NAMALWA (cell line): ENCODE measurements around the gene RASGRF1.

Experiments used
- DNase-seq: peaks from one replicate; pipeline ENCODE4 v3.0.0-alpha.2; 2015; ENCODE audit warnings: low spot score

The RASGRF1 gene

GRCh38 chr15:79067969-79068368 is 22.6 kb downstream of the RASGRF1 start:
- no peak for DNase-seq

GRCh38 chr15:79067072-79067833 is 23.3 kb downstream of the RASGRF1 start:
- no peak for DNase-seq

GRCh38 chr15:79066391-79067071 is 24.0 kb downstream of the RASGRF1 start:
- no peak for DNase-seq

- DNase-seq, result no peak
Measured at GRCh38 chr15:79065706-79066376, 24.7 kb downstream of the RASGRF1 start.

GRCh38 chr15:79065361-79065705 is 25.2 kb downstream of the RASGRF1 start:
- no peak for DNase-seq

- DNase-seq, result no peak
Measured at GRCh38 chr15:79064496-79064895, 26.1 kb downstream of the RASGRF1 start.

GRCh38 chr15:79060175-79060574 is 30.4 kb downstream of the RASGRF1 start:
- DNase-seq, result no peak

- no peak for DNase-seq
Measured at GRCh38 chr15:79059081-79059572, 31.5 kb downstream of the RASGRF1 start.

GRCh38 chr15:79058260-79058850 is 32.2 kb downstream of the RASGRF1 start:
- DNase-seq, result no peak

- DNase-seq, result no peak
Measured at GRCh38 chr15:79057050-79057449, 33.5 kb downstream of the RASGRF1 start.

GRCh38 chr15:79054350-79054749 is 36.2 kb downstream of the RASGRF1 start:
- DNase-seq, result no peak

- DNase-seq, result no peak
Measured at GRCh38 chr15:79053894-79054293, 36.7 kb downstream of the RASGRF1 start.

- no peak for DNase-seq
Measured at GRCh38 chr15:79051941-79052731, 38.4 kb downstream of the RASGRF1 start.

GRCh38 chr15:79051029-79051428 is 39.6 kb downstream of the RASGRF1 start:
- no peak for DNase-seq

- no peak for DNase-seq
Measured at GRCh38 chr15:79050341-79050740, 40.2 kb downstream of the RASGRF1 start.

- no peak for DNase-seq
Measured at GRCh38 chr15:79049416-79049815, 41.2 kb downstream of the RASGRF1 start.

- no peak for DNase-seq
Measured at GRCh38 chr15:79047676-79048439, 42.7 kb downstream of the RASGRF1 start.

- no peak for DNase-seq
Measured at GRCh38 chr15:79046691-79047404, 43.7 kb downstream of the RASGRF1 start.

GRCh38 chr15:79045041-79045440 is 45.5 kb downstream of the RASGRF1 start:
- DNase-seq, result no peak

- no peak for DNase-seq
Measured at GRCh38 chr15:79042213-79042928, 48.2 kb downstream of the RASGRF1 start.
